Measurements from ENCODE around the gene SLCO4A1. TPM values are rescaled to one million over a fixed set of nuclear protein-coding genes. Genes with fewer than 3 reads are reported as not detected.

The SLCO4A1 gene
- total and polyA plus RNA-seq, 2 of the 4 experiments (the other 2 are of a cell fraction), result 0.72 to 1.1 TPM

- no peak overlapping the region for H4K91ac ChIP-seq (ENCODE audit: insufficient read depth, low read depth, low read length)
- H3K27me3 ChIP-seq (ENCODE audit: control insufficient read depth, insufficient read depth, low read length), result peaks cover 40% of the 10 kb centered on the region
- CTCF ChIA-PET, result no interaction called here
- dilution Hi-C loops (cut with HindIII; ENCODE audit: low sequenced_read_pairs, unreplicated experiment), result no loop called here
- intact Hi-C loops (cut with micrococcal nuclease), result no loop called here
- no peaks in the 10 kb centered on the region for H3K36me3 ChIP-seq (ENCODE audit: control insufficient read depth, insufficient read depth, low read length)
- H4K8ac ChIP-seq (ENCODE audit: low read depth in 2 of 2, low read length in 2 of 2), result no peak overlapping the region
- in situ Hi-C loops (cut with MboI; ENCODE audit: low sequenced_read_pairs), result loop anchor here (25.0 kb wide), 1 partner anchor 312 kb away; no protein-coding TSS in a partner anchor
- H3K27ac ChIP-seq (ENCODE audit: insufficient read depth, low read length), result no peak overlapping the region
- no peak overlapping the region for H3K4ac ChIP-seq (ENCODE audit: low read depth, low read length)
- no peaks in the 10 kb centered on the region for H3K4me1 ChIP-seq (ENCODE audit: control insufficient read depth, insufficient read depth, low read length)
- H3K18ac ChIP-seq (ENCODE audit: low read depth, low read length), result no peak overlapping the region
- H3K9ac ChIP-seq (ENCODE audit: low read depth, low read length), result no peak overlapping the region
- no peak overlapping the region for H2AFZ ChIP-seq (replicated peaks; ENCODE audit: low read length, poor library complexity)
- DNase-seq, result no peak
- TF ChIP-seq FOS (IDR thresholded peaks at IDR 0.05; ENCODE audit: low read depth, low read length) (no peak), BHLHE40 (IDR thresholded peaks at IDR 0.05; ENCODE audit: low read depth, low read length) (no peak), CHD1 (IDR thresholded peaks at IDR 0.05; ENCODE audit: low read depth, low read length) (no peak), RCOR1 (IDR thresholded peaks at IDR 0.05; ENCODE audit: insufficient replicate concordance, low read length) (no peak), ELK1 (IDR thresholded peaks at IDR 0.05; ENCODE audit: borderline replicate concordance, low read depth, low read length) (no peak), USF2 (IDR thresholded peaks at IDR 0.05; ENCODE audit: low read depth, low read length) (no peak), NFE2L2 (IDR thresholded peaks at IDR 0.05; ENCODE audit: low read depth, low read length) (no peak), MAZ (IDR thresholded peaks at IDR 0.05; ENCODE audit: borderline replicate concordance, low read depth, low read length) (no peak), POLR2A (IDR thresholded peaks at IDR 0.05; ENCODE audit: low read depth, low read length) (no peak), RFX5 (IDR thresholded peaks at IDR 0.05; ENCODE audit: low read depth, low read length) (no peak), MXI1 (IDR thresholded peaks at IDR 0.05; ENCODE audit: borderline replicate concordance, low read depth, low read length) (no peak), CEBPB (IDR thresholded peaks at IDR 0.05; ENCODE audit: low read depth, low read length) (no peak), RAD21 (IDR thresholded peaks at IDR 0.05; ENCODE audit: low read length) (no peak), CTCF (conservative IDR thresholded peaks at IDR 0.05; ENCODE audit: low read depth, low read length) (no peak)
- H4K5ac ChIP-seq (ENCODE audit: low read depth, low read length), result no peak overlapping the region
- H3K23ac ChIP-seq (ENCODE audit: low read depth, low read length), result no peak overlapping the region
- H2BK120ac ChIP-seq (ENCODE audit: low read depth, low read length), result no peak overlapping the region
- H2AK5ac ChIP-seq (ENCODE audit: low read depth, low read length), result no peak overlapping the region
- no peak overlapping the region for H2BK20ac ChIP-seq (ENCODE audit: low read depth, low read length)
- WGBS, 2 experiments (ENCODE audit: extremely low coverage in 2 of 2, insufficient read length in 1 of 2), result 76% methylated on average over 18 of the region's 34 CpGs; no CpG with 5 or more reads in 1 of the 2 experiments
- no peaks in the 10 kb centered on the region for H3K9me1 ChIP-seq (ENCODE audit: insufficient read depth, low read length)
- ATAC-seq (ENCODE audit: low read depth), result no peak
- no peaks in the 10 kb centered on the region for H4K20me1 ChIP-seq (ENCODE audit: insufficient read depth, low read length)
- H2BK15ac ChIP-seq (ENCODE audit: low read depth, low read length), result no peak overlapping the region
- no peak overlapping the region for H2BK5ac ChIP-seq (ENCODE audit: low read depth, low read length, poor library complexity, severe bottlenecking)
- H3K9me3 ChIP-seq (ENCODE audit: control insufficient read depth, insufficient read depth, low read length), result no peaks in the 10 kb centered on the region
- H2AK9ac ChIP-seq (replicated peaks; ENCODE audit: low read depth, low read length, poor library complexity), result no peak overlapping the region
- no TSS peak for BruUV-seq (replicated peaks)
- no peak overlapping the region for H3K56ac ChIP-seq (ENCODE audit: extremely low read depth, insufficient read depth, low read length)
- H3K79me1 ChIP-seq (ENCODE audit: low read depth in 1 of 2, low read length in 2 of 2), result no peaks in the 10 kb centered on the region
- H3K14ac ChIP-seq (replicated peaks; ENCODE audit: low read depth, low read length), result no peak overlapping the region
- H3K4me2 ChIP-seq (ENCODE audit: low read depth, low read length), result no peak overlapping the region
- POLR2A ChIA-PET (ENCODE audit: unreplicated experiment), result no interaction called here
- H3K4me3 ChIP-seq (ENCODE audit: insufficient read depth, low read depth, low read length), result no peak overlapping the region
Observed at GRCh38 chr20:62599216-62600110, 42.8 kb upstream of the SLCO4A1 start.

Data from IMR-90 (cell line).